Head of caudate nucleus (tissue), 42 donors: Measurements from ENCODE around the gene PGAP2.
"Not testable (repeated sequence)": the region's sequence is repeated elsewhere in the genome, so short reads cannot be mapped to it uniquely, and the experiment has no call there.

ENCODE experiments used
- DNase-seq, 42 donors: peaks; one replicate each; pipeline versions ENCODE4 v3.0.0 to v3.0.0-alpha.2; 2020 to 2021; ENCODE audit warnings: mixed read lengths in 7 of 42
- intact Hi-C: fragments of 100-400 bp; cut with DNase I; formaldehyde crosslinking; loops from one replicate; pipeline ENCODE4 v1.15.0; 2022

Gene PGAP2

DNA sequence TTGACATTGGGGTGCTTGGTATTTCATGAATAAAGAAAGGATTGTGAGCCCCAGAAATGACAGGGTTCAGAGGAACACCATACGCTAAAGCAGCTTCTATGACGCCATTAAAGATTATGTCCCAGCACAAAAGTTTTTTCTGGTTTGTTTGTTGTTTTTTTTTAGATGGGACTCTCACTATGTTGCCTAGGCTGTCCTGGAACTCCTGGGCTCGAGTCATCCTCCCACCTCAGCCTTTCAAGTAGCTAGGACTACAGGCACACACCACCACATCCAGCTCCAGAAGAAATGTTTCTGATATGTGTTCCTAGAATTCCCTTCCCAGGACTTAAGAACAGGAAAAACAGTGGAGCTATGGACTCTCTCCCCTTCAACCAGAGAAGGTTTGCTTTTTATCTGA is 35.0 kb downstream of the PGAP2 start:
- no peak for DNase-seq
- intact Hi-C loops, result loop anchor here (5.0 kb wide), 1 partner anchor 46 kb away; the partner anchor contains the start of gene NUP98

GRCh38 chr11:3845246-3845645 is 36.9 kb downstream of the PGAP2 start:
- intact Hi-C loops, result no loop called here
- no peak for DNase-seq

GRCh38 chr11:3845670-3846069 is 37.3 kb downstream of the PGAP2 start:
- intact Hi-C loops, result no loop called here
- DNase-seq, result no peak

DNA sequence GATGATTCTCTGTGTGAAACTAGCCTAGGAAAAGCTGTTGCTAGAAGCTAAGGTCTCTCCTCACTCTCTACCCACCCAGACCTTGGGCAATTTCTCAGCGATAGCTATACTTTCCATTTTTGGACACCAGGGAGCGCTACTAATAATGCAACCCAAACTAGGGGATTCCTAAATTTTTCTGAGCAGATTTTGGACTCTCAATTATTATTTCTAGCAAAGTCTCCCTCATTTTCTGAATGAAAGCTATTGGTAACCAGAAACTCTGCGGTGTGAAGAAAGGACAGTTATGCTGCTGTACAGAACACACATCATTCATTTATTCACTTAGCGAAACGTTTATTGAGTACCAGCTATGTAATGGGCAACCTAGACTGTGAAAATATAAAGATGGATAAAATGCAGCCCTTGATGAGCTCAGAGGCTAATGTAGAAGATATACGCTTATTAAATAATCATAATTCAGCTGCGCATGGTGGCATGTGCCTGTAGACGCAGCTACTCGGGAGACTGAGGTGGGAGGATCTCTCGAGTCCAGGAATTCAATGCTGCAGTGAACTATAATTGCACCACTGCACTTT is 41.0 kb downstream of the PGAP2 start:
- intact Hi-C loops, result loop anchor here (2.0 kb wide), 1 partner anchor 221 kb away; no protein-coding TSS in a partner anchor
- DNase-seq, result peak in 11 of 42 donors; percentile 41 to 77 (median 51)

DNA sequence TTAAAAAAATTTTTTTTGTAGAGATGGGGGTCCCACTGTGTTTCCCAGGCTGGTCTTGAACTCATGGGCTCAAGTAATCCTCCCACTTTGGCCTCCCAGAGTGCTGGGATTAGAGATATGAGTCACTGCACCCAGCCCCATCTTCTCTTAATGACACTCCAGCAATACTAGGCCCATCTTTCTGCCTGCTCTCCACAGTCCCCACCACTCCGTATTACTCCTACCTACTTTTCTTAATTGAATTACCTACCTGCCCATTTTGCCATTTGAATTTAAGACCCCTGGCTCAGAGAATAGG is 45.1 kb downstream of the PGAP2 start:
- intact Hi-C loops, result no loop called here
- DNase-seq, result no peak

- intact Hi-C loops, result loop anchor here (2.0 kb wide), 1 partner anchor 219 kb away; no protein-coding TSS in a partner anchor
- DNase-seq, result peak in 36 of 42 donors; percentile 21 to 75 (median 50)
These were observed 45.7 kb downstream of the PGAP2 start for GRCh38 chr11:3853899-3854659.

DNA sequence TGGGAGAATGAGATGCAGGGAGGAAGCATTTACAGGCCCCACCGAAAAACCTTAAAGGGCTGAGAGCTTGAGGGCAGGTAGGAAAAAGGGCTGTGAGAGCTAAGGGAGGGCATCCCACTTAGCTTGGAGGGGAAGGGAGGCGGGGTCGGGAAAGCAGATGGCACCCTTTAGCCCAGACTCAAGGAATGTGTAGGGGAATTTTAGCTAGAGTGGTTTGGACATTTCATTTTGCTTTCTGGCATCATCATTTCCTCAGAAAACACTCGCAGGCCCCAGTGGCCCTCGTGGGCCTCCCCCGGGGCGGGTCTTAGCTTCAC is 46.3 kb downstream of the PGAP2 start:
- intact Hi-C loops, result loop anchor here (2.0 kb wide), 1 partner anchor 218 kb away; no protein-coding TSS in a partner anchor
- DNase-seq, result no peak

GRCh38 chr11:3854977-3855807 is 46.8 kb downstream of the PGAP2 start, which contains the start of gene STIM1:
Gene STIM1, plus strand, starts transcription at chr11:3855664. Its CDS starts 607 bp downstream, at chr11:3856271.
- intact Hi-C loops, result loop anchor here (2.0 kb wide), 1 partner anchor 218 kb away; no protein-coding TSS in a partner anchor

GRCh38 chr11:3855808-3856491 is 47.6 kb downstream of the PGAP2 start:
- DNase-seq, result peak in 27 of 42 donors; percentile 17 to 64 (median 42)
- intact Hi-C loops, result loop anchor here (2.0 kb wide), 1 partner anchor 217 kb away; no protein-coding TSS in a partner anchor

More at GRCh38 chr11:3854977-3855807, 46.8 kb downstream of the PGAP2 start, which contains the start of gene STIM1:
- DNase-seq, result peak; percentile 86 to 99 (median 96)

DNA sequence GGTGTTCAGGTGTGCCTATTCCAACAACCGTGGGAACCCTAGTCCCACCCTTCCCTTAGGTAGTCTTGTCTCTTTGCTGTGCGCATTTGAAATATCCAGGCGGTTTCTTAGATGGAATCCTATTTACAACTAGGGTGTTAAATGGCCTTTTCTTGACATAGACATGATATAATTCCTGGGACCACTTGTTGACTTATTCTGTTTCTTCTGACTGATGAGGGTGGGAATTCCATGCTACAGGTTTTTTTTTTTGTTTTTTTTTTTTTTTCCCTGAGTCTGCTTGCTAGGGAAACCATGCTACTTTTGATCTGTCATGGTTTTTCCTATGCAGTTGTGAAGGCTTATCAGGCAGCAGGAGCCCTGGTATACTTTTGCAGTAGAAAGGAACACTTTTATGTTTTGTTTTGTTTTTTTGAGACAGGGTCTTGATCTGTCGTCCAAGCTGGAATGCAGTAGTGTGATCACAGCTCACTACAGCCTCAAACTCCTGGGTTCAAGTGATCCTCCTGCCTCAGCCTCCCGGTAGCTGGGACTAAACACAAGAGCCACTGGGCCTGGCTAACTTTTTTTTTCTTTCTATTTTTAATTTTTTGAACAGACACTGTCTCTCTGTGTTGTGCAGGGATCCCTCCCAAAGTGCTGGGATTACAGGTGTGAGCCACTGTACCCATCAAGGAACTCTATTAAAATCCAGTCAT is 48.6 kb downstream of the PGAP2 start:
- no peak for DNase-seq
- intact Hi-C loops, result no loop called here

GRCh38 chr11:3857628-3858027 is 49.3 kb downstream of the PGAP2 start:
- intact Hi-C loops, result no loop called here
- no peak for DNase-seq

- no peak for DNase-seq
- intact Hi-C loops, result no loop called here
These were observed 51.1 kb downstream of the PGAP2 start for GRCh38 chr11:3859373-3859881.

- intact Hi-C loops, result no loop called here
- DNase-seq, result peak in 19 of 42 donors; percentile 24 to 79 (median 42)
These were observed 52.0 kb downstream of the PGAP2 start for GRCh38 chr11:3860375-3860774.

DNA sequence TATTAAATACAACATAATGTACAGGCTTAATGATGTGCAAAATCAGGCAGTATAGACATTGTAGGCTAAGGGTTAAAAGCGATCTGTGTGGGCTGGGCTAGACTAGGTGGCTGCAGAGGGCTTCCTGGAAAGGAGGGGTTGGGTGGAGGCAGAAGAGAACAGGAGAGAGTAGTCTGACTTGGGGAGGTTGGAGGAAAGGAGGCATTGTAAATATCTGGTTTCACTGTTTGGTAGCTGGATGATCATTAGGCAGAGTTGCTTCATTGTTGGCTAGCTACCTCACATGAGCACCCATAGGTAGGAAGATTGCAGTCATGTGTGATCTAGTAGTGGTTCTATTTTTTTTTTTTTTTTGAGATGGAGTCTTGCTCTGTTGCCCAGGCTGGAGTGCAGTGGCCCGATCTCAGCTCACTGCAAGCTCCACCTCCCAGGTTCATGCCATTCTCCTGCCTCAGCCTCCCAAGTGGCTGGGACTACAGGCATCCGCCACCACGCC is 52.6 kb downstream of the PGAP2 start:
- DNase-seq, intact Hi-C loops: not testable (repeated sequence)

DNA sequence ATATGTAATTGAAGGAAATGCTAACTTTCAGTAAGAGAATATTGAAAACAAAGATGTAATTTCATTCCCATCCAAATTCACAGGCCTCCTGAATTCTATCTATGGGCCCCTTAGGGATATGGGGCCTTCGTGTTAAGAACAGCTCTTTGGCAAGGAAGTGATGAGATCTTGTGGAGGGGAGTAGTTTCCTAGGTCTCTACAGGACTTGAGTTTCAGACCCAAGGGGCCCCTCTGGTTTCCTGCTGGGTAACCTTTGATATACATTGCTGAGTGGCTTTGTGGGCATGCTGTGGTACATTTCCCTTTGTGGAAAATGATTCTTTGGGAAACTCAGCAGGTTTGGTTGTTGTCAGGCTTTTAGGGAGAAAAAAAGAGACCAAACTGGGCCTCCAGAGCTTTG is 53.3 kb downstream of the PGAP2 start:
- DNase-seq, result no peak
- intact Hi-C loops, result no loop called here

GRCh38 chr11:3865388-3866193 is 57.2 kb downstream of the PGAP2 start:
- DNase-seq, result no peak
- intact Hi-C loops, result no loop called here

GRCh38 chr11:3866206-3866605 is 57.8 kb downstream of the PGAP2 start:
- intact Hi-C loops, result no loop called here
- no peak for DNase-seq
